Stomach smooth muscle (tissue), 2 donors: ENCODE results near the gene MAF.

Experiments
- H3K27ac ChIP-seq: one replicate; pipeline ENCODE4 v1.7.0; 2013; ENCODE audit warnings: mild to moderate bottlenecking, low read length, inconsistent platforms
- H3K27me3 ChIP-seq, 2 donors: one replicate each; pipeline ENCODE4 v1.7.0; 2013; ENCODE audit warnings: low read length in 2 of 2; ENCODE audit not compliant: insufficient read depth in 2 of 2, control insufficient read depth in 1 of 2
- H3K36me3 ChIP-seq, 2 donors: one replicate each; pipeline ENCODE4 v1.7.0; 2013; ENCODE audit warnings: low read length in 2 of 2; ENCODE audit not compliant: control insufficient read depth in 2 of 2, insufficient read depth in 2 of 2
- H3K4me1 ChIP-seq: one replicate; pipeline ENCODE4 v1.7.0; 2013; ENCODE audit warnings: low read length; ENCODE audit not compliant: control insufficient read depth, insufficient read depth
- H3K4me3 ChIP-seq, 2 donors: one replicate each; pipeline ENCODE4 v1.7.0; 2013; ENCODE audit warnings: low read length in 2 of 2
- H3K9ac ChIP-seq, 2 donors: one replicate each; pipeline ENCODE4 v1.7.0; 2013; ENCODE audit warnings: low read length in 2 of 2, mild to moderate bottlenecking in 1 of 2
- H3K9me3 ChIP-seq, 2 donors: one replicate each; pipeline ENCODE4 v1.7.0; 2013; ENCODE audit warnings: low read length in 2 of 2; ENCODE audit not compliant: control insufficient read depth in 2 of 2
- donor health status: healthy.
- donor health status: Pancreatic carcinoma.

The MAF gene

GRCh38 chr16:79634298-79634697, 33.8 kb upstream of the MAF start:
- Histone ChIP-seq H3K36me3 (no peaks in the 10 kb centered on the region), H3K9me3 (no peaks in the 10 kb centered on the region), H3K27ac (no peak overlapping the region), H3K4me1 (no peaks in the 10 kb centered on the region), H3K4me3 (no peak overlapping the region), H3K27me3 (no peaks in the 10 kb centered on the region), H3K9ac (no peak overlapping the region)

DNA sequence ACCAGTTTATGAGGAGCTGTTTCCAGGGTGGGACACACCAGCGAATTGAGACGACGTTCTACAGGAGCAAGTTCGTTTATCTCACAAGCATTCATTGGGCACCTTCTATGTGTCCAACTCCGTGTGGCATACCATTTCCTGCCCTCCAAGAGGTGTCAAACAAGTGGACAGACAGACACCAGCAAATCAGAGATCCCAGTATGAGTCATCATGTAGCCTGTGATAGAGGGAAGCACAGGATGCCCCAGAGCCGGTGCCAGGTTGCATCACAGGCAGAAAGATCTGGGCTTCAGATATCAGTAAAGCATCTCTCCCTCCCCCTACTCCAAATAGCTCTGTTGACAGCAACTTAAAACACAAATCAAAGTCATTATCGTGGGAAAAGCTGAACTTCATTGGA, 31.8 kb upstream of the MAF start:
- Histone ChIP-seq H3K36me3 (no peaks in the 10 kb centered on the region), H3K27me3 (no peaks in the 10 kb centered on the region), H3K9ac (no peak overlapping the region), H3K9me3 (no peaks in the 10 kb centered on the region), H3K27ac (no peak overlapping the region), H3K4me1 (no peaks in the 10 kb centered on the region), H3K4me3 (no peak overlapping the region)

GRCh38 chr16:79628988-79629387, 28.5 kb upstream of the MAF start:
- no peak overlapping the region for H3K9ac ChIP-seq
- H3K27me3 ChIP-seq, result no peaks in the 10 kb centered on the region
- H3K9me3 ChIP-seq, result no peaks in the 10 kb centered on the region

GRCh38 chr16:79628501-79628975, 28.0 kb upstream of the MAF start:
- Histone ChIP-seq H3K9ac (no peak overlapping the region), H3K4me1 (no peaks in the 10 kb centered on the region), H3K4me3 (no peak overlapping the region), H3K9me3 (no peaks in the 10 kb centered on the region), H3K36me3 (no peaks in the 10 kb centered on the region), H3K27ac (no peak overlapping the region), H3K27me3 (no peaks in the 10 kb centered on the region)

More at GRCh38 chr16:79628988-79629387, 28.5 kb upstream of the MAF start:
- H3K4me3 ChIP-seq, result no peak overlapping the region
- no peaks in the 10 kb centered on the region for H3K36me3 ChIP-seq
- H3K4me1 ChIP-seq, result no peaks in the 10 kb centered on the region
- H3K27ac ChIP-seq, result no peak overlapping the region

DNA sequence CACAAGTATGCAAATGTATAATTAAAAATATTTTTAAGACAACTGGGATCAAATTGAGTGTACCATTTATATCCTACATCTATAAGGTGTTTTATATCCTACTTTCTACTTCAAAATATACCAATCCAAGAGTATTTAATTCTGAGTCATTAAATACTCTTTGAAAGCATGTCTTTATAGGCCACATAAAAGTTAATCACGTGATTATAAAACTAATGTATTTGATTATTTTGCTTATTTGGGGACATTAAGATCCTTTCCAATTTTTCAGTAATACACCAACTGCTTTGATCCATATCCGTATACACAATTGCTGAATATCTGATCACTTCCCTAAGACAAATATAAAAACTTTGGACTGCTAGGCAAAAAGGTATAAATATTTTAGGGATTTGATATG, 26.6 kb upstream of the MAF start:
- Histone ChIP-seq H3K4me1 (no peaks in the 10 kb centered on the region), H3K27ac (no peak overlapping the region), H3K36me3 (no peaks in the 10 kb centered on the region), H3K9me3 (no peaks in the 10 kb centered on the region), H3K27me3 (no peaks in the 10 kb centered on the region), H3K9ac (no peak overlapping the region), H3K4me3 (no peak overlapping the region)

DNA sequence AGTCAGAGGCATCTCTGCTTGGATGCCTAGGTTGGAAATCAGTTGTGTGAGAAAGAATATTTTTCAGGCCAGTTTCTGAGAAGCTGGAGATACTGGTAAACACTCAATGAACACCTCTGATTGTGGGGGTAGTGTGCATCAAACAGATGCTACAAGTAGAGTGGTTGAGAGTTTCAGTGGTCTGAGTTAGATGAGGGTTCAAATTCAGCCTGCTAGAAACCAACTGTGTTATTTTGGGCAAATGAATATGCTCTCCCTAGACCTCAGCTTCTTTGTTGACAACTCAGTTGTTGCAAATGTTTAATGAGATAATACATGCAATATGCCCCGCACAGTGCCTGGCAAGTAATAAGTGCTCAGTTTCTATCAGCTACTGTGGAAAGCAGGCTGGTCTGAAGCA, 25.2 kb upstream of the MAF start:
- no peaks in the 10 kb centered on the region for H3K27me3 ChIP-seq
- no peak overlapping the region for H3K9ac ChIP-seq
- H3K36me3 ChIP-seq, result no peaks in the 10 kb centered on the region
- H3K4me3 ChIP-seq, result no peak overlapping the region
- no peaks in the 10 kb centered on the region for H3K9me3 ChIP-seq
- no peak overlapping the region for H3K27ac ChIP-seq
- H3K4me1 ChIP-seq, result no peaks in the 10 kb centered on the region

- no peak overlapping the region for H3K9ac ChIP-seq
- no peaks in the 10 kb centered on the region for H3K27me3 ChIP-seq
- H3K27ac ChIP-seq, result no peak overlapping the region
- H3K4me3 ChIP-seq, result no peak overlapping the region
- no peaks in the 10 kb centered on the region for H3K4me1 ChIP-seq
- H3K9me3 ChIP-seq, result no peaks in the 10 kb centered on the region
- no peaks in the 10 kb centered on the region for H3K36me3 ChIP-seq
These were observed 23.3 kb upstream of the MAF start for GRCh38 chr16:79623824-79624223.

DNA sequence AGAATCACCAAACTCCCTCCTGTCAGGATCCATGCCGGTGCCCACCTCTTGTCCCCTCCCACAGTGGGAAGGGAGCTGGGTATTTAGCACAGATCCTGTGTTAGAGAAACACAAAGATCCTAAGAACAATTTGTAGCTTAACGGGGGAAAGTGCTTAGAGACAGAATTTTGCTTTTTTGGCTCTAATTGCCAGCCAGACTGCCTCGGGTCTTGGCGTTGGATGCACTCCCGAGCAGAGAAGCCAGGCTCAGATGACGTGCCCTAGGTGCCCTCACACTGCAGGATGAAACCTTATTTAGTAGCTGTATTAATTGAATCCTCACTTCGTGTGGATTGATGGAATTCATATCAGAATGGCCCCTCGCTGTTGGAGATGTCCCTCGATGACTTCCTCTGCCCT, 22.5 kb upstream of the MAF start:
- Histone ChIP-seq H3K4me1 (no peaks in the 10 kb centered on the region), H3K9ac (no peak overlapping the region), H3K27ac (no peak overlapping the region), H3K9me3 (no peaks in the 10 kb centered on the region), H3K27me3 (no peaks in the 10 kb centered on the region), H3K36me3 (no peaks in the 10 kb centered on the region), H3K4me3 (no peak overlapping the region)

DNA sequence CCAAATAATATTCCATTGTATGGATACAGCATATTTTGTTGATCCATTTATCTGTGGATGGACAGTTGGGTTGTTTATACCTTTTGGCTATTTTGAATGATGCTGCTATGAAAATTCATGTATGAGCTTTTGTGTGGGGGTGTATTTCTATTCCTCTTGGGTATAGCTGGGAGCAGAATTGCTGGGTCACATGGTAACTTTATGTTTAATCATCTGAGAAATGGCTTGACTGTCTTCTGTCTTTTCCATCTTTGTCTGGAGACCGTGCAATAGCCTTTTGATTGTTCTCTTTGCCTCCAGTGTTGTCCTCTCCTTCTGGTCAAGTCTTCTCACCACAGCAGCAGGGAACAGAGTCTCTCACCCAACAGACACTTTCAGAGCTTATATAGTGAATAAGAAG, 20.5 kb upstream of the MAF start:
- H3K27me3 ChIP-seq, result no peaks in the 10 kb centered on the region
- H3K9ac ChIP-seq, result no peak overlapping the region
- no peak overlapping the region for H3K27ac ChIP-seq
- no peak overlapping the region for H3K4me3 ChIP-seq
- H3K36me3 ChIP-seq, result no peaks in the 10 kb centered on the region
- no peaks in the 10 kb centered on the region for H3K9me3 ChIP-seq
- no peaks in the 10 kb centered on the region for H3K4me1 ChIP-seq

DNA sequence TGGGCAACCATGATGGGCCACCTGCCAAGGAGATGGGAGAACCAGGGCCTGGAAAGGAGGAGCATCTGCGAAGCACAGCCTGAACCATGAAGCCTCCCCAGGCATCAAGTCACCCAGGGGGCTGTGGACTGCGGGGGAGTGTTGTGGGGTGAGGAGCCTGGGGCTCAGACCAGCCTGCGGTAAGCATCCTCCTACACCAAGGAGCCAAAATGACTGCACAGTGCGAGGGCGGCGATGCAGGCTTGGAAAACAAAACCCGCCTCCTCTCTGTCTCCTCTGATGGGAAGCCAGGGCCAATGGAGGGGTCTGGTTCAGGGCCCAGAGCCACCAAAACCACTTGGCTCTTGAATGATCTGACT, 18.1 kb upstream of the MAF start:
- no peak overlapping the region for H3K9ac ChIP-seq
- no peaks in the 10 kb centered on the region for H3K9me3 ChIP-seq
- no peaks in the 10 kb centered on the region for H3K4me1 ChIP-seq
- peaks cover 0 to 3% of the 10 kb centered on the region in 2 donors for H3K27me3 ChIP-seq
- no peak overlapping the region for H3K27ac ChIP-seq
- no peaks in the 10 kb centered on the region for H3K36me3 ChIP-seq
- no peak overlapping the region for H3K4me3 ChIP-seq

- H3K36me3 ChIP-seq, result no peaks in the 10 kb centered on the region
- H3K27ac ChIP-seq, result no peak overlapping the region
- H3K9me3 ChIP-seq, result no peaks in the 10 kb centered on the region
- H3K9ac ChIP-seq, result no peak overlapping the region
- H3K4me3 ChIP-seq, result no peak overlapping the region
- peaks cover 0 to 3% of the 10 kb centered on the region in 2 donors for H3K27me3 ChIP-seq
- H3K4me1 ChIP-seq, result no peaks in the 10 kb centered on the region
These were observed 17.6 kb upstream of the MAF start for GRCh38 chr16:79618041-79618691.
